Measurements from ENCODE around the gene SPATA6. TPM values are rescaled to one million over a fixed set of nuclear protein-coding genes. Genes with fewer than 3 reads are reported as not detected.

SPATA6 gene
- 32.6 TPM for total RNA-seq

GRCh38 chr1:48471691-48472576 lies at the start of gene SPATA6:
Gene SPATA6, minus strand, starts transcription at chr1:48472204. Its CDS starts 196 bp downstream, at chr1:48472008.

Other genes starting within 250 kb of the SPATA6 start
- gene SLC5A9, start 249.5 kb downstream of the SPATA6 start, total RNA-seq: not detected

Measured in camera-type eye (tissue), 1 donor.